ENCODE results near the gene ADCY10.

DNA sequence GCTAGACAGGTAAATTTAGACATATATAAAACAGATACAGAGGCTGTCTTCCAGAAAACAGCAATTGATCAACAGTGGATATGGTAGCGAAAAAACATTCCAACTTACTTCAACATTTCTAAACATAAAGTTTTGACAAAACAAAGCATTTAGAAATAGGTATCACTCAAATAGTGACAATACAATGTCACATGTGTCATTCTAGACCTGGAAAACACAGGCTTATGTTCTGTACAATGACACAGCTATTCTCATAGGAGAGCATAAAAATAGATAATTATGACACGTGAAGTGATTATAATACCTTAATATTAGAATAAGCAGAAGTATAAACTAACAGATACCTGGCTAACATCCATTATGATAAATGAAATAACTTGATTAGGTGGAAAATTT, 14.5 kb upstream of the ADCY10 start:
- TF ChIP-seq, protein P1, sequence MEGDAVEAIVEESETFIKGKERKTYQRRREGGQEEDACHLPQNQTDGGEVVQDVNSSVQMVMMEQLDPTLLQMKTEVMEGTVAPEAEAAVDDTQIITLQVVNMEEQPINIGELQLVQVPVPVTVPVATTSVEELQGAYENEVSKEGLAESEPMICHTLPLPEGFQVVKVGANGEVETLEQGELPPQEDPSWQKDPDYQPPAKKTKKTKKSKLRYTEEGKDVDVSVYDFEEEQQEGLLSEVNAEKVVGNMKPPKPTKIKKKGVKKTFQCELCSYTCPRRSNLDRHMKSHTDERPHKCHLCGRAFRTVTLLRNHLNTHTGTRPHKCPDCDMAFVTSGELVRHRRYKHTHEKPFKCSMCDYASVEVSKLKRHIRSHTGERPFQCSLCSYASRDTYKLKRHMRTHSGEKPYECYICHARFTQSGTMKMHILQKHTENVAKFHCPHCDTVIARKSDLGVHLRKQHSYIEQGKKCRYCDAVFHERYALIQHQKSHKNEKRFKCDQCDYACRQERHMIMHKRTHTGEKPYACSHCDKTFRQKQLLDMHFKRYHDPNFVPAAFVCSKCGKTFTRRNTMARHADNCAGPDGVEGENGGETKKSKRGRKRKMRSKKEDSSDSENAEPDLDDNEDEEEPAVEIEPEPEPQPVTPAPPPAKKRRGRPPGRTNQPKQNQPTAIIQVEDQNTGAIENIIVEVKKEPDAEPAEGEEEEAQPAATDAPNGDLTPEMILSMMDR (IDR thresholded peaks at IDR 0.05) = no peak
- TF ChIP-seq POLR2A (IDR thresholded peaks at IDR 0.05) = no peak

All from esophagus squamous epithelium (tissue), 4 donors.